22Rv1 (cell line): Measurements from ENCODE around the gene LTBP2.

Experiments
- H3K27ac ChIP-seq: fragments of 450-650 bp; 2 replicates; pipeline ENCODE4 v1.5.1; 2017
- ZFX ChIP-seq: fragments of 450-650 bp; IDR thresholded peaks from 2 replicates; pipeline ENCODE4 v1.6.1; 2017; ENCODE audit warnings: antibody characterized with exemption, borderline replicate concordance
- TF ChIP-seq, protein P1 (sequence below): fragments of 450-650 bp; IDR thresholded peaks from 2 replicates; pipeline ENCODE4 v1.5.1; 2017; ENCODE audit warnings: mild to moderate bottlenecking

LTBP2 gene

DNA sequence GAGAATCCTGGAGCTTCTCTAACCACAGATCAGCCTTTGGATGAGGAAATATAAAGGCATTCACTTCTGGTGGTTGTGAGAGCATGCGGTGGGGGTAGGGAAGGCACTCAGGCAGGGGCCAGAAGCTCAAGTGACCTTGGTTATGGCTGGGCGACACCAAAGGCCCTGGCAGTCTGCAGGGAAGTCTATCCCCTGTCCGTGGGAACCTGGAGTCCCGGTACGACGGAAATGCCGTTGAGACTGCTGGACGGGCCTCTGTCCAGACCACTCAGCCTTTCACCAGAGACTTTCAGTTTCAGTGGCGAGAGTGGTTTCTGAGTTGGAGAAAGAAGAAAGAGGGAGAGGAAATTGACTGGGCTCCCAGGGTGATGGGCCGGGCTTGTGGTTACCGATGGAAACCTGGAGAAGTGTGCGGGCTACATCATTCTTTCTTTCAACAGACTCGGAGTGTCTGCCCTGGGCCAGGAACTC lies 97.5 kb downstream of the LTBP2 start:
- no peak overlapping the region for H3K27ac ChIP-seq
- no peak for TF ChIP-seq ZFX
- TF ChIP-seq, protein P1, sequence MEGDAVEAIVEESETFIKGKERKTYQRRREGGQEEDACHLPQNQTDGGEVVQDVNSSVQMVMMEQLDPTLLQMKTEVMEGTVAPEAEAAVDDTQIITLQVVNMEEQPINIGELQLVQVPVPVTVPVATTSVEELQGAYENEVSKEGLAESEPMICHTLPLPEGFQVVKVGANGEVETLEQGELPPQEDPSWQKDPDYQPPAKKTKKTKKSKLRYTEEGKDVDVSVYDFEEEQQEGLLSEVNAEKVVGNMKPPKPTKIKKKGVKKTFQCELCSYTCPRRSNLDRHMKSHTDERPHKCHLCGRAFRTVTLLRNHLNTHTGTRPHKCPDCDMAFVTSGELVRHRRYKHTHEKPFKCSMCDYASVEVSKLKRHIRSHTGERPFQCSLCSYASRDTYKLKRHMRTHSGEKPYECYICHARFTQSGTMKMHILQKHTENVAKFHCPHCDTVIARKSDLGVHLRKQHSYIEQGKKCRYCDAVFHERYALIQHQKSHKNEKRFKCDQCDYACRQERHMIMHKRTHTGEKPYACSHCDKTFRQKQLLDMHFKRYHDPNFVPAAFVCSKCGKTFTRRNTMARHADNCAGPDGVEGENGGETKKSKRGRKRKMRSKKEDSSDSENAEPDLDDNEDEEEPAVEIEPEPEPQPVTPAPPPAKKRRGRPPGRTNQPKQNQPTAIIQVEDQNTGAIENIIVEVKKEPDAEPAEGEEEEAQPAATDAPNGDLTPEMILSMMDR, result no peak

DNA sequence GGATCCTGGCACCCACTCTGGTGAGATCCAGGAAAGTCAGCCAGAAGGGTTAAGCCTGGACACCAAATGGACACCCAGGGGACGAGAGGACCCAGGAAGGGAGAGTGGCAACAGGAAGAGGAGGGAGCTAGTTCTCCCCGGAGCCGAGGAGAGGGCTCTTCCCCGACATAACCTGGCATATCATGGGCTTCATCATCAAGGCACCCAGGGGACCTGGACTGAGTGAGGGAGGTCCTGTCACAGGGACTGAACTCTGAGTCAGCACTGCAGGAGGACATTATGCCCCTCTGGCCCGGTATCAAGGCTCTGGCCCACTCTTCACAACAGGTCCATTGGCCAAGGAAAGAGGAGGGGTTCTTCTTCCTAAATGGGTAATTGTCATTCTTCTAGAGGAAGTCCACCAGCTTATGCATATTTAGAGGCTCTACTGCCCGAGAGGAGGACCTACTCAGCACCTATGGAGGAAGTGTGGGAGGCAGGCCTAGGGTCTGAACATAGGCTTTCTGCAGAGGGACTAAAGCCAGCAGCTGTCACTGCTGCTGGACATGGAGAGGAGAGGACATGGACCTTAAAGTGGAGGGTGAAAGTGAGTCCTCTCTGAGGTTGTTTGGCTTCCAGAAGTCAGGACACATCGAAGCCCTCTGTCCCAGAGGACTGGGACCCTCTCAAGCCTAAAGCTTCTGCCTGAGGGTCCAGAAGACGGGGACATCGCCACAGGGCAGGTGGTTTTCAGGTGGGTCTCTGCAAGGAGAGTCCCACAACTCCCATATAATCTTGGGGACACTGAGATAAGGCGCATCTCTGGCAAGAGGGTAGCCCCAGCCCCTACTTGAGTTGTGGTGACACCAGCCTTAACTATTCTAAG lies 99.8 kb downstream of the LTBP2 start:
- no peak overlapping the region for H3K27ac ChIP-seq
- TF ChIP-seq, protein P1, result no peak
- no peak for TF ChIP-seq ZFX

DNA sequence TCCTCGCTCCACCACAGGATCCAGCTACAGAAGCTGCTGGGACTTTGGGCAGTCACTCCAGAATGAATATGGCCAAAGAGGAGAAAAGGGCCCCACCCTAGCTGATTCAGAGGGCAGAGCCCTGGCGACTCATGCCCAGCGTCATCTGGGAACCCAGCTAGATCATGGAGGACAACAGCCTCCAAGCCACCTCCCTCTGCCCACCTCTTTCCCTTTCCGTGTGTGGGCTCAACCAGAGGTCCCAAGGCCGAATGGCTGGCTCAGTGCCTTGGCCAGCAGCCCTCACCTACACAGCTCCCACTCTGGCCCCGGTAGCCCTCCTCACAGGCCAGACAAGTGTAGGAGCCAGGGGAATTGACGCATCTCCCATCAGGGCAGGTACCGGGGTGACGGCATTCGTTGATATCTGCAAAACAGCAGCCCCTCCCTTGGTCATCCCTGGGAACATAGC lies 101.1 kb downstream of the LTBP2 start:
- TF ChIP-seq ZFX, result no peak
- TF ChIP-seq, protein P1, result no peak
- no peak overlapping the region for H3K27ac ChIP-seq

DNA sequence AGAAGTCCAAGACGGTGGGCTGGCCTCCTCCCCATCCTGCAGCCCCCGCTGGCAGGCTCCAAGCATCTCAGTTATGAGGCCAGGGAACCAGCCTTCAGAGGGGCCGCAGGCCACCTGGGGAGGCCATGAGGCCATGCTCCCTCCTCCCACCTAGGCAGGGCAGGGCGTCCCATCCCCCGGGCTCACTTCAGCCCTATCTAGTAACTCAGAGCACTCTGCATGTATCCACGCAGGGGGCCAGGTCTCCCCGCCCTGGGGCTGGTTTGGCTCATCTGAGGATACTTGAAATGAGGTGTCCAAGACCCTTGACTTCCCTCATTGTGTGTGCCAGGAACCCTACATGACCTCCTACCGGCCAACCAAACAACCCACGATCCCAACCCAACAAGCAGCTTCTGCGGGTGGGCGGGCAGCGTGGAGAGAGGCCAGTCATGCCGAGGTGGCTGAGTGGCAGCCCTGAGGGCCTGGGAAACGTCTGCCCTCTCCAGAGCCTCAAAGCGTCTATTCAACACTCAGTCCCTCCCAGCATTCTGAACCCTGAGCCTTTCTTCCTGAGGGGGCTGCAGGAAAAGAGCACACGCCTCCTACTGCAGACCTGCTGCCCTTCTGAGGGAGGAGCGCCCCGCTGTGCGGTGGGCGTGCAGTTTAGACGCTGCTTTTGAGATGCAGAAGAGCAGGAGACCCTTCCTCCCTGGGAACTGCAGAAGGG lies 101.7 kb downstream of the LTBP2 start:
- H3K27ac ChIP-seq, result no peak overlapping the region

DNA sequence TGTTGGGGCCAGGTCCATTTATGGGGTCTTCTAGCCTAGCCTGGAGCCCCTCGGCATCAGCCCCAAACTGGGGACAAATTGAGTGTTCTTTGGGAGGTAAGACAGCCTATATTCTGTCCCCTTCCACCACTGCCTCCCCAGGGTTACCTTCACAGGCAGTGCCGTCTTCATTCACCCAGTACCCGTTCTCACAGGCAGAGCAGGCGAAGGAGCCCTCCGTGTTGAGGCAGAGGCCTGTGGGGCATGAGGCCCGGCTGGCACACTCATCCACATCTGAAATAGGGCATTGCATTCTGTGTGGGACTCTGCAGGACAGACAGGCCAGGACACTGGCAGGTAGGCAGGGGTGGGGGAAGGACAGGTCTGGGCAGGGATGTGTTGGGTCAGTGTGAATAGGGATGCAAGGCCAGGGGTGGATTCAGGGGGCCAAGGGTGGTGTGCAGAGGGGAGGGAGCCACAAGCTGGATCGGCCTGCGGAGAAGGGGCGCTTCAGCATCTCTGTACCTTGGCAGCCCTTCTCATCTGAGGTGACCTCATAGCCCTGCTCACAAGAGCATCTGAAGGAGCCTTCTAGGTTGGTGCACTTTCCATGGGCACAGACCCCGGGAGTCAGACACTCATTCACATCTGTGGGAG lies 102.3 kb downstream of the LTBP2 start:
- no peak overlapping the region for H3K27ac ChIP-seq
- TF ChIP-seq, protein P1, result no peak
- TF ChIP-seq ZFX, result no peak

More for the DNA sequence above, 101.7 kb downstream of the LTBP2 start:
- no peak for TF ChIP-seq ZFX
- TF ChIP-seq, protein P1, result no peak

DNA sequence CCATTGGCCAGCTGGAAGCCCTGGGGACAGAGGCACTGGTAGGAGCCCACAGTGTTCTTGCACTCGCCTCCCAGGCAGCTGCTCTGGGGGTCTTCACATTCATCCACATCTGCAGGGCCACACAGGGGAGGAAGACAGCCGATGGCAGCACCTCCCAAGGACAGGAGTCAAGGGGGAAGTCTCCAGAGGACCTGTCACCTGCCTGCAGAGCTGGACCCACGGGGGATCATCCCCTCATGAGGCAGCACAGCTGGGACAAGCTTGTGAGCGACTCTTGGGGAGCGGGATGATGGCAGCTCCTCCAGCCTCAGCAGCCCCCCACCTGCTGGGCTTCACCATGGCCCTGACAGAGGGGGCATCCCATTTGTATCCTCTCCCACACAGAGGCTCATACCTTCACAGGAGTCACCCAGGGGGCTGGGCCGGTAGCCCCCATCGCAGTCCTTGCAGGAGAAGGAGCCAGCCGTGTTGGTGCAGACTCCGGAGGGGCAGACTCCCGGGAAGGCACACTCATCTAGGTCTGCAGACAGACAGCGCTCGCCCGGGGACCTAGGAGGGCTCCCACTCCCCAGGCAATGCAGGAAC lies 103.1 kb downstream of the LTBP2 start:
- H3K27ac ChIP-seq, result no peak overlapping the region
- TF ChIP-seq, protein P1, result no peak
